H1 (cell line): ENCODE measurements around the gene ALS2CL. TPM values are rescaled to one million over a fixed set of nuclear protein-coding genes. Genes with fewer than 3 reads are reported as not detected.

Source experiments
- ASH2L ChIP-seq: fragments of 200-600, 300-600 bp; sonication (generic); IDR thresholded peaks from one replicate; pipeline ENCODE4 v1.7.1; 2017; ENCODE audit warnings: low read length
- CHD1 ChIP-seq: IDR thresholded peaks from 2 replicates; pipeline ENCODE4 v1.6.1; 2012; ENCODE audit warnings: low read depth, low read length, improper control_type of control experiment
- CTBP2 ChIP-seq: IDR thresholded peaks from 2 replicates; pipeline ENCODE4 v1.7.0; 2011; ENCODE audit warnings: borderline replicate concordance, mild to moderate bottlenecking, moderate library complexity, mixed read lengths, low read length; ENCODE audit not compliant: insufficient read depth, insufficient read length
- CTCF ChIP-seq, 3 experiments: IDR thresholded peaks; 1 replicate in 2 of 3; 2 replicates in 1 of 3; pipeline versions ENCODE4 v1.5.1 to v1.6.1; 2011; ENCODE audit warnings: low read length in 3 of 3, mild to moderate bottlenecking in 3 of 3, inconsistent platforms in 2 of 3, low read depth in 1 of 3, moderate library complexity in 1 of 3; ENCODE audit not compliant: insufficient read depth in 1 of 3; ENCODE audit errors: control extremely low read depth in 1 of 3
- EGR1 ChIP-seq: IDR thresholded peaks from 2 replicates; pipeline ENCODE4 v1.6.1; 2011; ENCODE audit warnings: low read depth, low read length, borderline replicate concordance
- HDAC2 ChIP-seq, 2 experiments: fragments of 300-600 bp in 1 of 2; sonication (generic) in 1 of 2; IDR thresholded peaks; 2 replicates each; pipeline ENCODE4 v1.6.1; 2011 to 2012; ENCODE audit warnings: low read depth in 2 of 2, low read length in 2 of 2, mild to moderate bottlenecking in 2 of 2, moderate library complexity in 2 of 2, borderline replicate concordance in 1 of 2, inconsistent platforms in 1 of 2
- JUND ChIP-seq: IDR thresholded peaks from 2 replicates; pipeline ENCODE4 v1.6.1; 2011; ENCODE audit warnings: mild to moderate bottlenecking, improper control_type of control experiment, low read length
- KDM4A ChIP-seq: IDR thresholded peaks from one replicate; pipeline ENCODE4 v1.7.1; 2012; ENCODE audit warnings: low read depth, mild to moderate bottlenecking, moderate library complexity, low read length, inconsistent platforms; ENCODE audit not compliant: severe bottlenecking
- POLR2AphosphoS5 ChIP-seq: IDR thresholded peaks from 2 replicates; pipeline ENCODE4 v1.6.1; 2011; ENCODE audit warnings: low read depth, low read length
- RAD21 ChIP-seq, 2 experiments: IDR thresholded peaks in 1 of 2; conservative IDR thresholded peaks in 1 of 2; 2 replicates each; pipeline ENCODE4 v1.6.1; 2011; ENCODE audit warnings: low read depth in 2 of 2, low read length in 2 of 2, improper control_type of control experiment in 1 of 2, inconsistent platforms in 1 of 2, mild to moderate bottlenecking in 1 of 2, moderate library complexity in 1 of 2
- SP4 ChIP-seq: IDR thresholded peaks from 2 replicates; pipeline ENCODE4 v1.6.1; 2012; ENCODE audit warnings: low read length, inconsistent platforms
- TAF7 ChIP-seq: optimal IDR thresholded peaks from 2 replicates; pipeline ENCODE3; 2011; ENCODE audit warnings: low read depth, mild to moderate bottlenecking, inconsistent platforms, low read length, moderate library complexity, borderline replicate concordance
- TCF12 ChIP-seq: IDR thresholded peaks from 2 replicates; pipeline ENCODE4 v1.6.1; 2011; ENCODE audit warnings: low read depth, mild to moderate bottlenecking, low read length
- YY1 ChIP-seq: IDR thresholded peaks from 2 replicates; pipeline ENCODE4 v1.6.1; 2011; ENCODE audit warnings: low read depth, mild to moderate bottlenecking, low read length
- polyA plus RNA-seq, 7 experiments: library from polyadenylated mRNA; depleted of rRNA in 3 of 7; stranded (reverse) in 5 of 7; unstranded in 2 of 7; fragments of >200 nt in 5 of 7; fragments of 200-250 nt in 2 of 7; gene quantifications; 1 replicate in 5 of 7; 2 replicates in 1 of 7; 4 replicates in 1 of 7; pipeline versions ENCODE4 v1.2.1 to v1.2.3, GENCODE V29; 2011 to 2013; ENCODE audit warnings: missing spikeins in 2 of 7, mixed read lengths in 2 of 7
- total RNA-seq: library from RNA; stranded (reverse); fragmentation: NEBNext Ultra II Directional; extraction: Animal tissue kit (Norgen Biotek cat#: 25700); gene quantifications from 2 replicates; pipeline ENCODE4 v1.2.1, GENCODE V29; 2021
- TF ChIP-seq, protein P1 (sequence below): IDR thresholded peaks from 2 replicates; pipeline ENCODE4 v1.6.1; 2012; ENCODE audit warnings: low read length, inconsistent platforms
- TF ChIP-seq, protein P2 (sequence below): IDR thresholded peaks from 2 replicates; pipeline ENCODE4 v1.6.1; 2012; ENCODE audit warnings: inconsistent platforms

Gene ALS2CL
- total and polyA plus RNA-seq, 2 of the 8 experiments (the other 6 are each of a cell fraction or from before 2014, with no cell fraction given) = 4.8 to 5.4 TPM

DNA sequence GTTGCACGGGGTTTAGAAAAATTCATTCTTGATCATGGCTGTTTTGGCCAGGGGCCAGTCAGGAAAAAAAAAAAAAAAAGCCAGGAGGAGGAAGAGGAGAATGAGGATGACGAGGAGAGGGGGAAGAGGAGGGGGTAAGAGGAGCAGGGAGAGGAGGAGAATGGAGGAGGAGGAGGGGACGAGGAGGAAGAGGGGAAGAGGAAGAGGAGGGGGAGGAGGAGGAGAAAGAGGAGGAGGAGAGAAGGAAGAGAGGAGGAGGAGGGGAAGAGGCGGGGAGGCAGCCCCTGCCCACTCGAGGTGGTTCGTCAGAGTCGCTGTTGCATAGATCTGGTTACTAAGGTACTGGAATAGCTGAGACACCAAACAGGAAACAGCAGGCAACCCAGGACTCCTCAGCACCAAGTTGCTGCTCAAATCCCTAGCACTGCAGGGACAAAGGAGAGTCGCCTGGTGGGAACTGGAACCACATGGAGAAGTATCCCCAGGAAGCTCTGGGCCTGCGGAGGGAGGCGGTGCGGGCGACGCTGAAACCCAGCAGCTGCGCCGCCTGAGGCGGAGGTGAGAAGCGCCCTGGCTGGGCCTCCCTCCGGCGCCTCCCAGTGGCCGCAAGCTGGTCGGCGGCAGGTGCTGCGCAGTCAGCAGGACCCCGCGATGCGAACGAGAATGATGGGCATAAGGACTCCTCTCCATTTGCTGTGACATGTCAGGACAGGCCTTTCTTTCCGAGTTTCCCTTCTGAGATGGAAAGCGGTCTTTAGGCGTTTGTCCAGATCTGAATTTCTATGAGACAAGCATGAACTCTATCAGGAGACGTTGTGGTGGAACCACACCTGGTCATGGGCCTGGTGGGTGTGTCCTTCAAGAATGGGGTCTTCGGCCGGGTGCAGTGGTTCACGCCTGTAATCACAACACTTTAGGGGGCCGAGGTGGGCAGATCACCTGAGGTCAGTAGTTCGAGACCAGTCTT lies 63.6 kb downstream of the ALS2CL start (continued):
- TF ChIP-seq CHD1 (no peak), ASH2L (peak; percentile 20), TAF7 (peak; percentile 85), CTCF (IDR thresholded peaks at IDR 0.05; ENCODE audit: control extremely low read depth in 1 of 3, insufficient read depth in 1 of 3, low read depth in 1 of 3, low read length in 3 of 3) (peak; percentile 98 to 100 (median 99)), YY1 (peak; percentile 57; the same call in 1 of the 2 replicates), TCF12 (0 out of 2 replicates have a peak, but pooled peaks have one; percentile 57), RAD21 (IDR thresholded peaks at IDR 0.05 in 1 of 2, conservative IDR thresholded peaks at IDR 0.05 in 1 of 2; ENCODE audit: low read depth in 2 of 2, low read length in 2 of 2) (peak; percentile 75 to 89), HDAC2 (IDR thresholded peaks at IDR 0.05; ENCODE audit: borderline replicate concordance in 1 of 2, low read depth in 2 of 2, low read length in 2 of 2) (peak in 1 of 2 experiments; percentile 97; a peak in 3 of 4 replicates), CTBP2 (peak; percentile 70), EGR1 (peak; percentile 59; the same call in 1 of the 2 replicates), POLR2AphosphoS5 (no peak), SP4 (peak; percentile 86), KDM4A (peak; percentile 62), JUND (peak; percentile 58; the same call in 1 of the 2 replicates)
- TF ChIP-seq, protein P1, sequence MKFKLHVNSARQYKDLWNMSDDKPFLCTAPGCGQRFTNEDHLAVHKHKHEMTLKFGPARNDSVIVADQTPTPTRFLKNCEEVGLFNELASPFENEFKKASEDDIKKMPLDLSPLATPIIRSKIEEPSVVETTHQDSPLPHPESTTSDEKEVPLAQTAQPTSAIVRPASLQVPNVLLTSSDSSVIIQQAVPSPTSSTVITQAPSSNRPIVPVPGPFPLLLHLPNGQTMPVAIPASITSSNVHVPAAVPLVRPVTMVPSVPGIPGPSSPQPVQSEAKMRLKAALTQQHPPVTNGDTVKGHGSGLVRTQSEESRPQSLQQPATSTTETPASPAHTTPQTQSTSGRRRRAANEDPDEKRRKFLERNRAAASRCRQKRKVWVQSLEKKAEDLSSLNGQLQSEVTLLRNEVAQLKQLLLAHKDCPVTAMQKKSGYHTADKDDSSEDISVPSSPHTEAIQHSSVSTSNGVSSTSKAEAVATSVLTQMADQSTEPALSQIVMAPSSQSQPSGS = peak; percentile 85; the same call in 1 of the 2 replicates
- TF ChIP-seq, protein P2, sequence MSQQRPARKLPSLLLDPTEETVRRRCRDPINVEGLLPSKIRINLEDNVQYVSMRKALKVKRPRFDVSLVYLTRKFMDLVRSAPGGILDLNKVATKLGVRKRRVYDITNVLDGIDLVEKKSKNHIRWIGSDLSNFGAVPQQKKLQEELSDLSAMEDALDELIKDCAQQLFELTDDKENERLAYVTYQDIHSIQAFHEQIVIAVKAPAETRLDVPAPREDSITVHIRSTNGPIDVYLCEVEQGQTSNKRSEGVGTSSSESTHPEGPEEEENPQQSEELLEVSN = peak; percentile 90
- TF ChIP-seq, all 59 proteins: peak for 18
